ENCODE results near the gene SLC30A1. TPM values are rescaled to one million over a fixed set of nuclear protein-coding genes. Genes with fewer than 3 reads are reported as not detected.

The SLC30A1 gene
- total and polyA plus RNA-seq, 2 of the 13 experiments (the other 11 are each of a cell fraction or from before 2014, with no cell fraction given): 5.9 to 24.4 TPM

- peak; percentile 53; the same call in 1 of the 2 replicates for TF ChIP-seq ZFP91 (CRISPR knock-in tag; IDR thresholded peaks at IDR 0.05; ENCODE audit: borderline replicate concordance)
- TF ChIP-seq REL (CRISPR knock-in tag; conservative IDR thresholded peaks at IDR 0.05): no peak
- no peak for TF ChIP-seq ZNF776 (CRISPR knock-in tag; IDR thresholded peaks at IDR 0.05)
- no peak for TF ChIP-seq ZNF546 (CRISPR knock-in tag; conservative IDR thresholded peaks at IDR 0.05)
- peak; percentile 10; the same call in 1 of the 2 replicates for TF ChIP-seq SMC3 (IDR thresholded peaks at IDR 0.05; ENCODE audit: low read length)
- no peak for TF ChIP-seq ZNF280B (CRISPR knock-in tag; IDR thresholded peaks at IDR 0.05; ENCODE audit: borderline replicate concordance)
- TF ChIP-seq USF2 (IDR thresholded peaks at IDR 0.05; ENCODE audit: low read depth, low read length): no peak
- no peak for TF ChIP-seq USF2 (CRISPR knock-in tag; IDR thresholded peaks at IDR 0.05; ENCODE audit: borderline replicate concordance)
- TF ChIP-seq HOXD1 (CRISPR knock-in tag; IDR thresholded peaks at IDR 0.05): no peak
- no peak for TF ChIP-seq ZNF644 (CRISPR knock-in tag; IDR thresholded peaks at IDR 0.05; ENCODE audit: low read depth)
- no peak for TF ChIP-seq MED13 (CRISPR knock-in tag; IDR thresholded peaks at IDR 0.05)
- TF ChIP-seq ZFP41 (CRISPR knock-in tag; IDR thresholded peaks at IDR 0.05; ENCODE audit: borderline replicate concordance): no peak
- peak; percentile 90 for TF ChIP-seq ZNF24 (IDR thresholded peaks at IDR 0.05)
- TF ChIP-seq NFYC (CRISPR knock-in tag; IDR thresholded peaks at IDR 0.05): no peak
- no peak for TF ChIP-seq ZNF318 (CRISPR knock-in tag; IDR thresholded peaks at IDR 0.05)
These were observed 40.4 kb upstream of the SLC30A1 start (continued) for GRCh38 chr1:211619033-211619996.

All from HepG2 (cell line).